Astrocyte of the hippocampus (primary cell): ENCODE measurements around the gene ITPR3.
"Not testable (repeated sequence)": the region's sequence is repeated elsewhere in the genome, so short reads cannot be mapped to it uniquely, and the experiment has no call there.

Experiments
- DNase-seq: peaks from one replicate; pipeline ENCODE4 v3.0.0; 2011; ENCODE audit warnings: low read depth, low spot score

Gene ITPR3

DNA sequence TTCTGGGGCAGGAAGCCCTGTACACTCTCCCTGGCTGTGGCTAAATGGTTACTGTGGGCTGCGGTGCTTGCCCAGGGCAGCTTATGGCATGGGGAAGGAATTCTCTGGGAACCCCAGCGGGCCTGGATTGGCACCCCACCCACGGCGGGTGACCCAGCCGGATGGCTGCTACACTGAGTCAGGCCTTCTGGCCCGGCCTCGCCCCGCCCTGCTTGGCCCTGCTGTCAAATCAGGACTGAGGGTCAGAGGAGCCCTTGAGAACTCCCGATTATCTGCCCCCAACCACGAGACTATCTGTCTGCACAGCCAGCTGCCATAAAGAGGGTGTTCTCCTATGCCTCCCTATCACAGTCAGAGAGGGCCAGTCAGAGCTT is 7.3 kb upstream of the ITPR3 start:
- DNase-seq: peak; percentile 90

DNA sequence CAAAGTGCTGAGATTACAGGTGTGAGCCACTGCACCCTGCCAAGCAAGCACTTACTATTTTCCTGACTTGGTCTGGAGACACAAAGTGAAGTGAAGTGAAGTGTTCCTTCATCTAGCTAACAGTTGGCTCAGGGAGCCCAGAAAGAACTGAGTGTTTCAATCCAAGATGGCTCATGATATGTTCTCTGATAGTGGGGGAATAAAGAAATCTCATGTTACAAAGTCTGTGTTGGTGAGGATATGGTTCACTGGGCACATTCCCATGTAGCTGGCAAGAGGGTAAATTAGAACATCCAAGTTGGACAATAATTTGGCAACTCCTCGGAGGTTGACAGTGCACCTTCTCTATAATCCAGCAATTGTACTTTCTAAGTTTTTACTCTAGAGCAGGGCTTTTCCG is 5.0 kb upstream of the ITPR3 start:
- DNase-seq: no peak

DNA sequence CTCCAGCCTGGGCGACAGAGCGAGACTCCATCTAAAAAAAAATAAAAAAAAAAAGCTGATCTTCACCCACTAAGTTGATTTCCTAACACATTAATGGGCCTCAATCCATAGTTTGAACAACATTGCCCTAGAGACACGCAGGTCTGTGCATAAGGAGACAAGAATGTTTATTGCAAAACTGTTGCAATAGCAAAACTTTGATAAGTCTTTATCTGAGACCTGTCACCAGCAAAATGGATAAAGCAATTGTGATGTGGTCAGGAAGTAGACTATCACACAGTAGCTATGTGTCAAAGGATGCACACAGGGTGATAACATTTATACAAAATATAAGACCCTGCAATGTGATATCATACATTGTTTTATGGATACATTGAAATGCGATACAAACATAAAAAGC is 4.2 kb upstream of the ITPR3 start:
- no peak for DNase-seq

DNA sequence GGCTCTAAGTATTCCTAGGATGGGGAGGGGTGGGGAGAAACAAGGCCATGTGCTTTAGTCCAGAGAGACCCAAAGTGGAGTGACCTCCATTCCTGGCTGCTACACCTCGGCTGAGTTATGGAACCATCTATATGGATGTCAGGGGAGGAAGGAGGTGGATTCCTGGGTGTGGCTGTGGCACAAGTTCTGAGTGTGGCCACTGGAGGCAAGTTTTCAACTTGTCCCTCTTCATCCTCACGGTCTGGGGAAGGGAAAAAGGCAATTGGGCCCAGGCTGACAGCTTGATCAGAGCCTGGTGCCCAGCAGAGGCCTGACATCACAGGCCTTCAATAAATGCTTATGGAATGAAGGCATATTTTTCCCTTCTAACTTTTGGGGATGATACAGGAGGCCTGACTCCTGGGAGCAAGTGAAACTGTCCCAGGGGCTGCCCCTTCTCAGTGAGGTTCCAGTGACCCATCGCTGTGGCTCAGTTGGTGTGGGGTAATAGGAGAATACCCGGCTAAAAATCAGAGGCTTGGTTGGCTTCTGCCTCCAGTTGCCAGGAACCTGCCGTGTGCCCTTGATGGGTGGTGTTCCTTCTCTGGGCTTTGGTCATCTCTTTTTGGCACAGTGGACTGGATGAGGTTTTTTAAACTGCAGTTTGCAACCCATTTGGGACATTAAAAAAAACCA is 1.8 kb upstream of the ITPR3 start:
- no peak for DNase-seq

DNA sequence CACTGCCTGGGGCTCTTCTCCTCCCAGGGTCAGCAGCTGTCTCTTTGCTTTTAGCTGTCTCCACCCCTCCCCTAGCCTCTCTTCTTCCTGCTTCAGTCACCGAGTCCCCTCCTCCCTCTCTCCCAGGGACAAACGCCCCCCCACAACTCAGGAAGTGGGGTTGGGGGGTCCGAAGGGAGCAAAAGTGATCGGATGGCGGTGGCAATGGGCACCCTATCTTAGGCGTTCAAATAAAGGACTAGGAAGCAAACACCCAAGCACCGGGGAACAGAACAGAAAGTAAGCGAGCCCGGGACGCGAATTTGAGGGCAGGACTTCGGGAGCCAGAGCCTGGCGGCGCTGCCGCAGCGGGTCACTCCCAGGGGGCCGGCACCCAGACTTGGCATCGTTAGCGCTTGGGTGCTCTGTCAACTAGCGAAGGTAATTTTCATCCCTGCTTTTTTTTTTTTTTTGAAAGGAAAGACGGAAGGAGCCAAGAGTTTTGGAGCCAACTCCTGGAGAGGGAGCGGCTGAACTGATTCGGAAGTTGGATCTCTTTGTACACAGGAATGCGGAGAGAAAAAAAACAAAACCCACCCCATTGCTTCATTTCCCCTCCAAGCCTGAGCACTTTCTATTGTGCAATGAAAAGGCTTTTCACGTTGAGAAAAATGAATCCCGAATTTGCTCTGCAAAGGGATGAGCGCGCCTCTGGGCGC is 815 bp upstream of the ITPR3 start:
- no peak for DNase-seq

DNA sequence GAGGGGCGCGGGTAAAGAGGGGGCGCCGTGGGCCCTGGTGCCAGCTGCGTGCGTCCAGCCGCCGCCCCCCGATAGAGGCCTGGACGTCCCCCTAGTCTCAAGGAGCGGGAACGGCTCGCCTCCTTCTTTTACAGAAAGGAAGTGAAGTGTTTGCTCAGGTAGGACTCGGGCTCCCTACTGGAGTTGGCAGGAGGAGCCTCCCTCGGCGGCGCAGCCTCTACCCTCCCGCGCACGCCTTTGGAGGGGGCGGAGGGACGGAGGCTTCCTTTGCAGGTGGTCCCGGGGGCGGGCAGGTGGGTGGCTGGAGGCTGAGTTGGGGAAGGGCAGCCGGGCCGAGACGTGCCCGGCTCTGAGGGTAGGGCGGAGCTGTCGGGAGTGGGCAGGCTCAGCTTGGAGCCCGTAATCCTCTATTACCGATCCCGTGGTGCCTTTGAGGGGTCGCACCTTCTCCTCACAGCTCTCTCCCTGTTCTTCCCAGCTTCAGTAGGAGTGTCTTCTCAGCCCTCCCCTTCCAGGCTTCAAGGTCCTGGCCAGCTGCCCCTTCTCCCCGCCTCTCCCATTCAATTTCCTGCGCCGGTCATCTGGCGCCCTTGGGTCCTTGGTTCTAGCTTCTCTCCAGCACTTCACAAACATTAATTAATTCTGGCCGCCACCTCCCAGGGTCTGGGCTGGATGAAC is 728 bp downstream of the ITPR3 start:
- DNase-seq: no peak

DNA sequence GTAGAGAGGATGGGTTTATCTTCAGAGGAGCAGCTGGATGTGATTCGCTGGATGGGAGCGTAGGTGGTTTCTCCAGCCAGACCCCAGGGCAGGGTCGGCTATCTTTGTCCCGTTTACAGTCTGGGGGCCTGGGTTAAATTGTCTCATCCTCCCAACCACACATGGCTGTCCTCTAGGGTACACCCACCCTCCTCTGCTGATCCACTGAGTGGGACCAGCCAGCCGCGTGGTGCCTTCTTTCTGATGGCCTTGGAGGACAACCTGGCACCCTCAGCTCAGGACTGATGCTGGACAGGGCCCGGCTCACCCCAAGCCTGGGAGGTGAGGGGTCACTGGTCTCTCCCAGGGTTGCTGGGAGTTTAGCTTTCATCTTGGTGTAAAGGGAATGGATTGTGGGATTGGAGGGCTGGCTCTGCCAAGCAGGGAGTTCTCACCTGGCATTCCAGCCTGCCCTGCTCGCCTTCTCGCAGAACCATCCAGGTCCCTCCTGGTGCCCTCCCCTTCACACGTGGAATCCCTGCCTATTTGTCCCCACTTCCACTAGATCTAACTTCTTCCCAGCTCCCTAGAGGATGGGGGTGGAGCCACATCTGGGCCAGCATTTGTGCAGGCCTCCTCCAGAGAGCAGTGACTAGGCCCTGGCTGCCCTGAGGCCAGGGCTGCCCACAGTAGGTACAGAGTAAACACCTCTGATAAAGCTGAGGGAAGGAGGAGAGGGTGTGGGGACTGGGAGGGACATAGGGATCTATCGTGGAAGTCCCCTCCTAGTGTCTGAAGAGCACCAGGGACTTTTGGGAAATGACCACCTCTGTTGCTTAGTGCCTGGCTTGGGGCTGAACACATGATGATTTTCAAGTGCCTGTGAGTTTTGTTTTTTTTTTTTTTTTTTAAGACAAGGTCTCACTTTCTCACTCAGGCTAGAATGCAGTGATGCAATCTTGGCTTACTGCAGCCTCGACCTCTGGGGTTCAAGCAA is 1.6 kb downstream of the ITPR3 start:
- no peak for DNase-seq

DNA sequence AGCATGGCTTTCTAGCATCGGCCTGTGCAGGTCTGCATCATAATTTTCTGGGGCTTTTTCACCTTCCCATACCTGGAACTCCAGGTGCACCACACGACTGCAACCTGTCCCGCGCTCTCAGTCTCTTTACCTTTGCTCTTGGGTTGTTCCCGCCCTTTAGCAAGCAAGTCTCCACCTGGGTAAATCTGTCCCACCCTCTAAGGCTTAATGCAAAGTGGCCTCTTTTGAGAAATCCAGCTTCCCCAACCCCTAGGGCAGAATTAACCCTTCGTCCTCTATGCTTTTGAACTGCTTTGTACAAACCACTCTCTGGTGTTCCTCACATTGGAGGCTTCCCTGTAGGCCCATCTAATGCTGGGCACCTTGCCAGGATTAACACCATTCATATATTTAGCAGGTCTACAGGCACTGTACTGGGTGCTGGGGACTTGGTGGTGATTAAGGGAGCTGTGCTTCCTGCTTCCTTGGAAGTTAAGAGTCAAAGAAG is 2.8 kb downstream of the ITPR3 start:
- no peak for DNase-seq

DNA sequence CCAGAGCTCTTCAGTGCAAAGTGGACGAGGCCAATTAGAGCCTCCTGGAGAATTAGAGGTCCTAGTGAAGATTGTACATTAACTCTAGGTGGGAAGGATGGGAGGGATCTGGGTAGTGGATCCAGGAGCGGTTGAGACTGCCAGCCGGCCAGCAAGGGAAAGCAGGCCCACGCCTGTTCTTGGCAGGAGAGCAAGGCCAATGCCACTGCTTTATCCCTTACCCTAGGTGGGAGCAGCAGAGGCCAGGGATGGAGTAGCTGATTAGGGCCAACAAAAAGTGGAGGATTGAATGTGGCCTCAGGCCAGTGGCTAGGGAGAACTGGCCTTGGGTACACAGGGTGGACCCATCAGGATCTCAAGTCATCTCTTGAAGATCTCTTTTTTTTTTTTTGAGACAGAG is 3.7 kb downstream of the ITPR3 start:
- DNase-seq: no peak

DNA sequence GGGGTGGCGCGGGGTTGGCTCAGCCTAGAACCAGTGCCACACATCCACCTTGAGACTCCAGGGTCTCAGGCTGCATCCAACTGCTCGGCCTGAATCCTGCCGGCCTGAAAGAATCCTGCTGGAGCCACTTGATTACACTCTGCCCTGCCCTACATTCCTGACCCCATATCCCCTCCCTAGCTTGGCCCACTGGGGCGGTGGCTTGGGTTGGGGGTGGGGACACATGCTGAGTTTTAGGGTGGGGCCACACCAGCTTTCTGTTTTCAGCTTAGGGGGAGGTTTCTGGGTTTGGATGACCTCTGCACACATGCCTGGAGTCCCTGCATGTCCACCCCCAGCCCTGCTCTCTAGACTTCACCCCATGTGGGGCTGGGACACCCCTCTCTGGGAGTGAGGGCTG is 6.8 kb downstream of the ITPR3 start:
- DNase-seq: no peak

DNA sequence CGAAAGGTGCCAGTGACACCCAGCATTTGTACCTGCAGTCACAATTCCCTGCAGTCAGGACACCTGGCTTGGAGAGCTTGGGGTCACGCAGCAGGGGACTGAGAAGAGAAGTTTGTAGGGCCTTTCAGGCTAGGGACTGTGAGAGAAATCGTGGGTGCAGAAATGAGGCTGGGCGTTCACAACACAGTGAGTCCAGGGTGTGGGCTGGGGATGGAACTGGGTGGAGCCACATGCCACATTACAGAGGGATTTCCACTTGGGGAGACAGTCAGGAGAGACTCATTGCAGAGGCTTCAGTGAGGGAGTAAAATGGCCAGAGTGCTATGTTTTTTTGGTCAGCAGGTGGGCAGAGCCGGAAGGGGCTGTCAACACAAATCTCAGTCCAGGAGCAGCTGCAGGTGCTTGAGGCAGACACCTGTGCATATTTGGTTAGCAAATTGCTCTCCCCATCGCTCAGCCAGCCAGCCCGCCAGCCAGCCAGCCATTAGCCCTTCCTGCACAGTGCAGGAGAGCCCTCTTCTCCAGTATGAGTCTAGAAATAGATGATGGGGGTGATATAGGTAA is 7.4 kb downstream of the ITPR3 start:
- no peak for DNase-seq

DNA sequence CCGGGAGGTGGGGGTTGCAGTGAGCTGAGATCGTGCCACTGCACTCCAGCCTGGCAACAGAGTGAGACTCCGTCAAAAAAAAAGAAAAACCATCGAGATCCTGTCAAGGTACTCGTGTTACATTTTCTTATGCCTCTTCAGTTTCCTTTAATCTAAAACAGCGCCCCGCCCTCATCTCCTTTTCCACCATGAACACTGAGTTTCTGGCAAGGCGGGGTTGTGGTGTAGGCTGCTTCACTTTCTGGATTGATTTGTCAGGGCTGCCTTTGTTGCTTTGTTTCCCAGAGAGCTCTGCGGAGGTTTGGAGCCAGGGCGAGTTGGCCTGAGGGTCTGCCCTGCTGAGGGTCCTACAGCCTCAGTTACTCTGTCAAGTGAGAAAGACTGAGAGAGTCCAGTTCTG is 8.9 kb downstream of the ITPR3 start:
- DNase-seq: no peak

DNA sequence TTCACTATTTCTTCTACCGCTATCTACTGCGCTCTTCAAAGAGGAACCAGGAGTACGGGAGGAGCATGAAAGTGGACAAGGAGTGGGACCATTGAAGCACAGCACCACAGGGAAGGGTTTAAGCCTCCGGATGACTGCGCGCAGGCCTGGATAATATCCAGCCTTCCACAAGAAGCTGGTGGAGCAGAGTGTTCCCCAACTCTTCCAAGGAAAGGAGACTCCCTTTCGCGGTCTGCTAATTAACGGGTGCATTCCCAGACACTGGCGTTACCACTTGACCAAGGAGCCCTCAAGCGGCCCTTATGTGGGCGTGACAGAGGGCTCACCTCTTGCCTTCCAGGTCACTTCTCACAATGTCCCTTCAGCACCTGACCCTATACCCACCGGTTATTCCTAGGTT is 10.4 kb downstream of the ITPR3 start:
- DNase-seq: not testable (repeated sequence)

DNA sequence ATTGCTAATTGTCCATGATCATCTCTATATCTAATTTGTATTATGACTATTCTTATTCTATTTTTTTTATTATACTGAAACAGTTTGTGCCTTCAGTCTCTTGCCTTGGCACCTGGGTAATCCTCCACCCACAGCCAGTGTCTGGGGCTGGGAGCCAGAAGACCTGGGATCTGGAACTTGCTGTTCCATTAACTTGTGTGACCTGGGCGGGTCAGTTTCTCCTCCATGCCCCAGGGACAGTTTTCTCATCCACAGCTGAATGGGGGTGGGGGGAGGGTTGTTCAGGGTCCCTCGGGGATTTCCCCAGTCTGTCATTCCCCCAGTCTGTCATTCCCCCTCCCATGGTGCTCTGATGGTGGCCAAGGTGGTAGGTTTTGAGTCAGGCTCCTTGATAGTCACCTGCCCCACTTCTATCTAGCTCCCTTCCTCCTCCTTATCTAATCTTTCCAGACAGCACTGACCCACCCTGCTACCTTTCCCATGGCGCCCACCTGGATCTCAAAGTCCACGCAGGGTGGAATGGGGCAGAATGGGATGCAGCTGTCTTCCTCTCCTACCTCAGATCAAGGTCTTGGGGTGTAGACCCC is 10.9 kb downstream of the ITPR3 start:
- DNase-seq: no peak

DNA sequence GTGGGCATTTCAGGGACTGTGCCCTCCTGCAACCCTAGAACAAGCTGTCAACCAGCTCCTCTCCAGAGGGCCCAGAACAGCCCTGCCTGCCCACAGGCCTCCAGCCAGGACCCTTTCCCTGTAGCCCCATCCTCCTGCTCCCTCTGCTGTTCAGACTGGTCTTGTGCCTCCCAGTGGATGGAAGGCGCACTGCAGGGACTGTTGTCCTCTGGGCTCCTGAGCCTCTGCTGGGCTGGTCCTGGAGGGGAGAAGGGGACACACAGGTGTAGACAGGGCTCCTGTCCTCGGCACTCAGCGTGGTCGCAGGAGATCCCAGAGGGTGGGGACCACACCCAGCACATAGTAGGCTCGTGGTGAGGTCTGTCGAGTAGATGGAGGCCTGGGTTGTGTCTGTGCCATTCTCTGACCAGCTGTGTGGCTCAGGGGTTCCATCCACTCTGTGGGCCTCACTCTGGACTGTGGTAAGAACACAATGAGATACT is 11.5 kb downstream of the ITPR3 start:
- DNase-seq: peak; percentile 49

DNA sequence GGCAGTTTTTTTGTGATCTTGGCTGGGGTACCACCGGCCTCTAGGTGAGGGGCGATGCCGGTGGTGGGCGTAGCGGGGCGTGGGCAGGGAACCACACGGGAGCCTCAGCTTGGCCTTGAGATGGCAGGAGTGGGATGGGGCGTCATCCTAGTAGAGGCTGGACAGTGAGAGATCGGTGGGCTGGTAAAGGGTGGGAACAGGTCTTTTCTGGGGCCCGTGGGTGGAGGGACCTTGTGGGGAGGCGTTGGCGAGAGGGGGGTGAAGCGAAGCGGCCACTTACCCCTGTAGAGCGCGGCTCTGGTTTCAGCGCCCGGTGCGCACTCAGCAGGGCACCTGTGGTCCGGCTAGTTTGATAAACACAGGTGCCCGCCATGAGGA is 12.0 kb downstream of the ITPR3 start:
- no peak for DNase-seq

DNA sequence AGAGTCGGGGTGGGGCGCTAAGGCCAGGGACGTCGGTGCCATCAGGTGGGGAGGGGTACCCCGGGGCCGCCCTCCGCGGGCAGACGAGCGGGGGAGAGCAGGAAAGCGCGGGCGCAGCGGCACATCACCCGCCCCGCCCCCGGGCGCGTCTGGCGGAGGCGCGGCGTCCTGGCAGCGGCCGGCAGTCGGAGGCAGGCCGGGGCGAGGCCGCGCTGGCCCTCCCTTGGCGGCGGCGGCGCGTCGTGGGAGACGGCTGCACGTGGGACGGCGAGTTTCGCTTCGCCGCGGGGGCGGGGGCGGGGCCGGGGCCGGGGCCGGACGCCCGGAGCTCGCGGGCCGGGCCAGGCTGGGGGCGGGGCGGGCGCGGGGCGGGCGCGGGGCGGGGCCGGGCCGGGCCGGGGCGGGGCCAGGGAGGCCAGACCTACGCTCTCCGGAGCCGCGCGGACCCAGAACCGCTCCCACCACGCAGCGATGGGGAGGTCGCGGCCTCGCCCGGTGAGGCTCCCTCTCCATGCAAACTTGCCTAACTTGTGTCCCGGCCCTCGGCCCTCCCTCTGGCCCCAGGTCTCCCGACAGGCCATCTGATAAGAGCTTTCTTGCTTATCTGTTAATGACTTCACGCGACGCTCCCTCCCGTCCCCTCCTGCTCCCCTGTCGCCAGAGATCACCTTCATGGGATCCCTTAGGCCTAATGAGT is 12.5 kb downstream of the ITPR3 start:
- peak; percentile 77 for DNase-seq

DNA sequence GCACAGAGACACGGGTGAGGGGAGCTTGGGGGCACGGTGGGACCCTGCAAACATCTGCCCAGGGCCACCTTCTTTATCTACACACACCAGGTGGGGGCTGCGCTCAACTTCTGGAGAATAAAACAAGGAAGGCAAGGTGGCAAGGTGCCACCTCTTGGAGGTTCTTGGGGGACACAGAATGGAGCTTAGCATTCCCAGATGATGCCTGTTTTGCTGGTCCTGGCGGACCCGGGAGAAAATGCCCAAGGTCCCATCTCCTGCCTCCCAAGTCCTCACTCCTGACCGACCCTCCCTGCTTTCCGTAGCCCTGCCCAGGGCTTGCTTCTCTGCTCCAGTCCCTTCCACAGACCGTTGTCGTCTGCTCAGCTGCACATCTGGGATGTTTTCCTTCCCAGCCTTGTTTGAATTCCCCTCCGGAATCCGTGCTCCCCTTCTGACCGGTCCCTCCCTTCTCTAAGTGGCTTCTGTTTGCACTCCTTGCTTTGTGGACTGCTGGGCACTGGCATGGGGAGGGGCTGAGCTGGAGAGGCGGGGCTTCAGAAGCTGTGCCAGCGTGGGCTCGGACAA is 13.1 kb downstream of the ITPR3 start:
- DNase-seq: peak; percentile 48

DNA sequence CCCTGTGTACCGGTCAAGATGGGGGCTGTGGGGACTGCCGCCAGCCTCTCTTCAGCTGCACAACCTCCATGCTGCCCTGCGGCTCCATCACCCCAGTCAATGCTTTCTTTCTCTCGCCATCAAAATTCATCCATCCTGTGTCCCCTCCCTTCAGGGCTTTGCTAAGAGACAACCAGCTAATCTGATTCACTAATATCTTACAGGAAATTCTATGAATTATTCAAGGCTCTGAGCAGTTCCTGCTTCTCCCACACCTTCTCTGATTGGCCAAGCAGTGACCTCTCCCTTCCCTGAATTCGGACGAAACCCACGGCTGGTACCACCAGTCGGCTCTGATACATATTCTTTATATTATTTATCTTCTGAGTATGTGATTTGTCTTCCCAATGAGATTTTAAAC is 13.8 kb downstream of the ITPR3 start:
- DNase-seq: no peak

DNA sequence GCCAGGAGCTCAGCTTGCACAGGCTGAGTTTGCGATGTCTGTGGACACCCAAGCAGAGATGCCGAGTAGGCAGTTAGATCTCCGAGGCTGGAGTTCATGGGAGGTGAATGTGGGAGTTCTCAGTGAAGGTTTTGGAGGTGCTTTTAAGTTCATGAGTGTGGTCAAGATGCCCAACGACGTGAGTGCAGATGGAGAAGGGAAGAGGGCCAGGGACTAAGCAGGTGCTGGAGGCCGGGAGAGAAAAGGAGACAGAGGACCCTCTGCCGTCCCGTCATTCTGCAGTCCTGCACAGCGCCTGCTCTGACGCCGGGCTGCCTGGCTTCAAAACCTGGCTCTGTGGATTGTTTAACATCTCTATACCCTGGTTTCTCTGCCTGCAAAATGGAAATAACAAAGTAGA is 15.5 kb downstream of the ITPR3 start:
- no peak for DNase-seq
